Measurements from ENCODE around the gene TTC16. TPM values are rescaled to one million over a fixed set of nuclear protein-coding genes. Genes with fewer than 3 reads are reported as not detected.
A peak's percentile ranks its signal among the peaks of the same experiment; 100 is the strongest.

TTC16 gene
- total and polyA plus RNA-seq, 2 donors (not counting 3 experiments of a cell fraction or from before 2014, with no cell fraction given) = not detected

DNA sequence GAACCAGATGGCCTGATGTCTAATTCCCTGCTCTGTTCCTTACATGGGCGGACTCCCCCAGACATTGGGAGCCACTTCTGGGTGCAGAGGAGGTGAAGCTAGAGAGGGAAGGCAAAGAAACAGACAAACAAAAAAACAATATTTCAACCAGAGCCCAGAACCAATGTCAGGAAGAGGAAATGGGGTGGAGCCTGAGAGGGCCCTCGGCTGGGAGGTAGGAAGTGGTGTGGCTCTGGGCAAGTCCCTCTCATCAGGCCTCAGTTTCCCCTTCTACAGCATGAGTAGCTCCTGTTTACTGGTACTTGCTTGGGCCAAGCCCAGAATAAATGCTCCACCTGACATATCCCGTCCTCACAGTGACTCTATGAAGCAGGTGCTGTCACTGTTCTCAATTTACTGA lies 51.5 kb downstream of the TTC16 start:
- H3K4me2 ChIP-seq (ENCODE audit: insufficient read depth, low read length) = peak overlapping the region; percentile 53
- H2AFZ ChIP-seq (ENCODE audit: low read depth, low read length) = no peak overlapping the region
- H3K27ac ChIP-seq (ENCODE audit: insufficient read depth, low read depth, low read length) = peak overlapping the region; percentile 96
- TF ChIP-seq POLR2AphosphoS5 (IDR thresholded peaks at IDR 0.05; ENCODE audit: insufficient read depth, low read depth, low read length) = peak; percentile 14
- TF ChIP-seq EZH2 (IDR thresholded peaks at IDR 0.05; ENCODE audit: borderline replicate concordance, low read depth, low read length, severe bottlenecking) = no peak
- H3K79me2 ChIP-seq (ENCODE audit: control insufficient read depth, insufficient read depth, low read length) = peaks cover 57% of the 10 kb centered on the region
- no peaks in the 10 kb centered on the region for H3K9me1 ChIP-seq (replicated peaks; ENCODE audit: control insufficient read depth, extremely low read depth, insufficient read depth, low read length)
- POLR2A ChIA-PET = interaction anchor here (0.9 to 1.0 kb wide), 2 partner anchors 22 to 103 kb away, joined by 3 to 7 read pairs; no protein-coding TSS in a partner anchor
- dilution Hi-C loops (cut with MboI; ENCODE audit: extremely low pct_ligation_motif_present, low sequenced_read_pairs) (no loop called here), intact Hi-C loops (cut with micrococcal nuclease) (no loop called here)
- no peaks in the 10 kb centered on the region for H3K27me3 ChIP-seq (ENCODE audit: control insufficient read depth in 2 of 2, insufficient read depth in 2 of 2, low read length in 2 of 2)
- peak overlapping the region; percentile 91 for H3K9ac ChIP-seq (replicated peaks; ENCODE audit: extremely low read depth, insufficient read depth, low read length)
- H3K36me3 ChIP-seq (ENCODE audit: control insufficient read depth in 2 of 2, extremely low read depth in 1 of 2, insufficient read depth in 2 of 2, low read length in 2 of 2) = peaks cover 9 to 12% of the 10 kb centered on the region in 2 experiments
- H3K9me3 ChIP-seq (replicated peaks; ENCODE audit: control insufficient read depth, insufficient read depth, low read length) = no peaks in the 10 kb centered on the region
- H3K4me3 ChIP-seq (replicated peaks in 1 of 3; ENCODE audit: insufficient read depth in 1 of 3, low read depth in 1 of 3, low read length in 3 of 3) = peak overlapping the region in 2 of 3 experiments; percentile 26 to 65
- CTCF ChIA-PET = interaction anchor here (1.0 to 11.3 kb wide), 3 partner anchors 15 to 102 kb away, joined by 4 to 167 read pairs (median 5); partner anchors contain the start of genes CDK9, SH2D3C and TOR2A
- BruUV-seq (replicated peaks) = no TSS peak
- H4K20me1 ChIP-seq (replicated peaks; ENCODE audit: control insufficient read depth, extremely low read depth, insufficient read depth, low read length) = no peaks in the 10 kb centered on the region
- FAIRE-seq (peak; percentile 76), DNase-seq (ENCODE audit: low read depth, low spot score) (peak; percentile 41)
- peaks cover 71% of the 10 kb centered on the region for H3K4me1 ChIP-seq (ENCODE audit: control insufficient read depth, extremely low read depth, insufficient read depth, low read length)

DNA sequence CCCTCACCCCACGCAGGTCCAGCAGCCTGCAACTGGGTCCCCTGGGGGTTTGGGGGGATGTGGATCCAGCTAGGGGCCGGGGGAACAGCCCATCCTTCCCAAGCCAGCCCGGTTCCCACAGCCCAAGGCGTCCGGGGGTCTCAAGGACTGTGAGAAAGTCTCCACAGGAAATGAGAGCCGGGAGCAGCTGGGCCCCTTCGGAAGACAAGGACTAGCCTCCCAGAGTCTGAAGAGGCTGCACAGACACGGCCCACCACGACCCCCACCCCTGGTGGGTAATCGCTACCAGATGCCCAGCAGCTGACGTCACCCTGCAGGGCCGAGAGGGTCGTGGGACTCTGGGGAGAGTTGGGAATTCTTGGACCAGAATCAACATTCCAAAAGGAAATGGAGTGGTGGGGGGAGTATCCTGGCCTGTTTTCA lies 52.0 kb downstream of the TTC16 start:
- peak; percentile 52 for TF ChIP-seq POLR2AphosphoS5 (IDR thresholded peaks at IDR 0.05; ENCODE audit: insufficient read depth, low read depth, low read length)
- TF ChIP-seq FOS (IDR thresholded peaks at IDR 0.05; ENCODE audit: borderline replicate concordance, insufficient read depth, low read length) = peak; percentile 38
- no peak for TF ChIP-seq MYC (IDR thresholded peaks at IDR 0.05; ENCODE audit: low read depth, low read length)
- TF ChIP-seq, protein P1, sequence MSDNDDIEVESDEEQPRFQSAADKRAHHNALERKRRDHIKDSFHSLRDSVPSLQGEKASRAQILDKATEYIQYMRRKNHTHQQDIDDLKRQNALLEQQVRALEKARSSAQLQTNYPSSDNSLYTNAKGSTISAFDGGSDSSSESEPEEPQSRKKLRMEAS (IDR thresholded peaks at IDR 0.05; ENCODE audit: insufficient read depth, insufficient read length) = no peak
- peak; percentile 60 for TF ChIP-seq JUN (IDR thresholded peaks at IDR 0.05; ENCODE audit: borderline replicate concordance, insufficient read depth, insufficient read length, low read depth)
- H3K79me2 ChIP-seq (ENCODE audit: control insufficient read depth, insufficient read depth, low read length) = peaks cover 55% of the 10 kb centered on the region
- dilution Hi-C loops (cut with MboI; ENCODE audit: extremely low pct_ligation_motif_present, low sequenced_read_pairs) = no loop called here
- CTCF ChIA-PET = interaction anchor here (1.0 to 11.3 kb wide), 4 partner anchors 14 to 102 kb away, joined by 3 to 167 read pairs (median 4); partner anchors contain the start of genes CDK9, SH2D3C and TOR2A
- no TSS peak for BruUV-seq (replicated peaks)
- POLR2A ChIA-PET = interaction anchor here (0.9 to 1.0 kb wide), 2 partner anchors 23 to 103 kb away, joined by 3 to 7 read pairs; no protein-coding TSS in a partner anchor
- FAIRE-seq (peak; percentile 94), DNase-seq (ENCODE audit: low read depth, low spot score) (peak; percentile 91)
- H3K4me3 ChIP-seq (replicated peaks in 1 of 3; ENCODE audit: insufficient read depth in 1 of 3, low read depth in 1 of 3, low read length in 3 of 3) = peak overlapping the region in 2 of 3 experiments; percentile 26 to 65
- H4K20me1 ChIP-seq (replicated peaks; ENCODE audit: control insufficient read depth, extremely low read depth, insufficient read depth, low read length) = no peaks in the 10 kb centered on the region
- no peaks in the 10 kb centered on the region for H3K27me3 ChIP-seq (ENCODE audit: control insufficient read depth in 2 of 2, insufficient read depth in 2 of 2, low read length in 2 of 2)
- intact Hi-C loops (cut with micrococcal nuclease) = no loop called here
- no peak overlapping the region for H2AFZ ChIP-seq (ENCODE audit: low read depth, low read length)
- H3K4me1 ChIP-seq (ENCODE audit: control insufficient read depth, extremely low read depth, insufficient read depth, low read length) = peaks cover 66% of the 10 kb centered on the region
- peak overlapping the region; percentile 96 for H3K27ac ChIP-seq (ENCODE audit: insufficient read depth, low read depth, low read length)
- H3K9me3 ChIP-seq (replicated peaks; ENCODE audit: control insufficient read depth, insufficient read depth, low read length) = no peaks in the 10 kb centered on the region
- peak overlapping the region; percentile 53 for H3K4me2 ChIP-seq (ENCODE audit: insufficient read depth, low read length)
- peaks cover 9 to 12% of the 10 kb centered on the region in 2 experiments for H3K36me3 ChIP-seq (ENCODE audit: control insufficient read depth in 2 of 2, extremely low read depth in 1 of 2, insufficient read depth in 2 of 2, low read length in 2 of 2)
- no peaks in the 10 kb centered on the region for H3K9me1 ChIP-seq (replicated peaks; ENCODE audit: control insufficient read depth, extremely low read depth, insufficient read depth, low read length)
- peak overlapping the region; percentile 91 for H3K9ac ChIP-seq (replicated peaks; ENCODE audit: extremely low read depth, insufficient read depth, low read length)
